ENCODE data around the gene TNFAIP1. TPM values are rescaled to one million over a fixed set of nuclear protein-coding genes. Genes with fewer than 3 reads are reported as not detected.

Gene TNFAIP1
- total RNA-seq, 1 donor from 2014 or later = 61.3 TPM

Small RNA genes within 50 kb of the gene (microRNA-seq; reads per million reads assigned to microRNA genes)
- not detected for gene MIR4723 (ENCODE audit: borderline number of aligned reads)

Other genes starting within 250 kb of the TNFAIP1 start
- 3.1 TPM for gene TMEM97, start 16.6 kb upstream of the TNFAIP1 start, total RNA-seq
- 31.3 TPM for gene IFT20, start 289 bp upstream of the TNFAIP1 start, total RNA-seq
- gene POLDIP2, start 21.8 kb downstream of the TNFAIP1 start, total RNA-seq = 79.3 TPM
- gene SEBOX, start 29.4 kb downstream of the TNFAIP1 start, total RNA-seq = not detected
- 2.1 TPM for gene VTN, start 34.5 kb downstream of the TNFAIP1 start, total RNA-seq
- gene SARM1, start 35.9 kb downstream of the TNFAIP1 start, total RNA-seq = 10.7 TPM
- 13.0 TPM for gene SLC46A1, start 70.5 kb downstream of the TNFAIP1 start, total RNA-seq
- 0.10 TPM for gene SLC13A2, start 137.9 kb downstream of the TNFAIP1 start, total RNA-seq
- not detected for gene FOXN1, start 170.6 kb downstream of the TNFAIP1 start, total RNA-seq
- gene UNC119, start 216.9 kb downstream of the TNFAIP1 start, total RNA-seq = 23.0 TPM
- 50.7 TPM for gene PIGS, start 235.8 kb downstream of the TNFAIP1 start, total RNA-seq
- gene ALDOC, start 241.1 kb downstream of the TNFAIP1 start, total RNA-seq = 24.8 TPM

Measured in mesenteric fat pad (tissue), 1 donor.